BE2C (cell line): ENCODE results near the gene LYRM4.

Source experiments
- DNase-seq: peaks from one replicate; pipeline ENCODE4 v3.0.0-alpha.2; 2020
- H3K27me3 ChIP-seq: fragments of 250-450 bp; sonication (Bioruptor Pico); 2 replicates; pipeline ENCODE4 v1.5.1; 2020; ENCODE audit warnings: mild to moderate bottlenecking
- H3K36me3 ChIP-seq: fragments of 250-450 bp; sonication (Bioruptor Pico); 2 replicates; pipeline ENCODE4 v1.5.1; 2020; ENCODE audit warnings: mild to moderate bottlenecking
- H3K4me1 ChIP-seq: fragments of 250-450 bp; sonication (Bioruptor Pico); 2 replicates; pipeline ENCODE4 v1.5.1; 2020
- H3K4me3 ChIP-seq: 2 replicates; pipeline ENCODE4 v1.5.1; 2011; ENCODE audit warnings: low read depth, low read length
- H3K9me3 ChIP-seq: fragments of 250-450 bp; sonication (Bioruptor Pico); 2 replicates; pipeline ENCODE4 v1.5.1; 2020
- CTCF ChIP-seq: IDR thresholded peaks from 2 replicates; pipeline ENCODE4 v1.5.1; 2012; ENCODE audit warnings: mild to moderate bottlenecking, low read depth, low read length

The LYRM4 gene

GRCh38 chr6:5164092-5164491, 96.7 kb downstream of the LYRM4 start:
- no peak overlapping the region for H3K4me3 ChIP-seq
- no peaks in the 10 kb centered on the region for H3K36me3 ChIP-seq
- no peaks in the 10 kb centered on the region for H3K27me3 ChIP-seq
- no peak for DNase-seq
- H3K9me3 ChIP-seq = no peaks in the 10 kb centered on the region
- no peaks in the 10 kb centered on the region for H3K4me1 ChIP-seq
- TF ChIP-seq CTCF = no peak

- DNase-seq = no peak
- TF ChIP-seq CTCF = no peak
- Histone ChIP-seq H3K27me3 (no peaks in the 10 kb centered on the region), H3K4me3 (no peak overlapping the region), H3K36me3 (no peaks in the 10 kb centered on the region), H3K4me1 (no peaks in the 10 kb centered on the region), H3K9me3 (no peaks in the 10 kb centered on the region)
Measured at GRCh38 chr6:5163247-5163646, 97.5 kb downstream of the LYRM4 start.

GRCh38 chr6:5162355-5162754, 98.4 kb downstream of the LYRM4 start:
- TF ChIP-seq CTCF = no peak
- no peak for DNase-seq

GRCh38 chr6:5160206-5160605, 100.5 kb downstream of the LYRM4 start:
- no peak for TF ChIP-seq CTCF
- Histone ChIP-seq H3K36me3 (no peaks in the 10 kb centered on the region), H3K4me1 (no peaks in the 10 kb centered on the region), H3K4me3 (no peak overlapping the region), H3K27me3 (no peaks in the 10 kb centered on the region), H3K9me3 (no peaks in the 10 kb centered on the region)
- DNase-seq = no peak

More at GRCh38 chr6:5162355-5162754, 98.4 kb downstream of the LYRM4 start:
- Histone ChIP-seq H3K36me3 (no peaks in the 10 kb centered on the region), H3K27me3 (no peaks in the 10 kb centered on the region), H3K4me1 (no peaks in the 10 kb centered on the region), H3K9me3 (no peaks in the 10 kb centered on the region), H3K4me3 (no peak overlapping the region)

- H3K36me3 ChIP-seq = no peaks in the 10 kb centered on the region
- TF ChIP-seq CTCF = no peak
- no peaks in the 10 kb centered on the region for H3K9me3 ChIP-seq
- no peak overlapping the region for H3K4me3 ChIP-seq
- DNase-seq = no peak
- H3K27me3 ChIP-seq = no peaks in the 10 kb centered on the region
- no peaks in the 10 kb centered on the region for H3K4me1 ChIP-seq
Measured at GRCh38 chr6:5159162-5159561, 101.6 kb downstream of the LYRM4 start.

GRCh38 chr6:5158180-5158579, 102.6 kb downstream of the LYRM4 start:
- no peak for TF ChIP-seq CTCF
- Histone ChIP-seq H3K9me3 (no peaks in the 10 kb centered on the region), H3K4me3 (no peak overlapping the region), H3K4me1 (no peaks in the 10 kb centered on the region), H3K36me3 (no peaks in the 10 kb centered on the region), H3K27me3 (no peaks in the 10 kb centered on the region)
- no peak for DNase-seq
